ENCODE data around the gene SLC5A10.
"Not testable (repeated sequence)": the region's sequence is repeated elsewhere in the genome, so short reads cannot be mapped to it uniquely, and the experiment has no call there.

Gene SLC5A10

DNA sequence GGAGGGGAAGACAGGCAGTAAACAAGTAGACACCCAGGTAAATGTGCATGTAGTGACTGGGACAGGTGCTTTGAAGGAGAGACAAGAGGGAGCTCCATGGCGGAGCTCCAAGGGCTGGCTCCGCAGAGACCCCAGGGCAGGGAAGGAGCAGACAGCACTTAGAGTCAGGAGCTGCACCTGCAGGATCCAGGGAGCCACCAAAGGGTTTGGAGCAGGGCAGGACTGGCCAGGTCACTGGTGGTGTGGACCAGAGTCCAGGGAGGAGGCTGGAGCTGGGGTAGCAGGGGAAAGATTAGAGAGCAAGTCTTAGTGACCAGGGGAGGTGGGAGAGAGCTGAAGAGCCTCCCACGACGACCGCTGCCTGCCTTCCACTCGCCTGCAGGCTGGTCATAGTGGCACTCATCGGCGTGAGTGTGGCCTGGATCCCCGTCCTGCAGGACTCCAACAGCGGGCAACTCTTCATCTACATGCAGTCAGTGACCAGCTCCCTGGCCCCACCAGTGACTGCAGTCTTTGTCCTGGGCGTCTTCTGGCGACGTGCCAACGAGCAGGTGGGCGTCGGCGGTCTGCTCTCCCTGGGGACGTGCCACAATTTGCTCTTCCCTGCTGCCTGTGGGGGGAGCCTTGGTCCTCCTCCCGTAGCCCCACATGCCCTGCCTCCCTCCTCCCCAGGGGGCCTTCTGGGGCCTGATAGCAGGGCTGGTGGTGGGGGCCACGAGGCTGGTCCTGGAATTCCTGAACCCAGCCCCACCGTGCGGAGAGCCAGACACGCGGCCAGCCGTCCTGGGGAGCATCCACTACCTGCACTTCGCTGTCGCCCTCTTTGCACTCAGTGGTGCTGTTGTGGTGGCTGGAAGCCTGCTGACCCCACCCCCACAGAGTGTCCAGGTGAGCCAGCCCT, 67.3 kb downstream of the SLC5A10 start:
- Histone ChIP-seq H3K9me3 (ENCODE audit: low read length) (no peaks in the 10 kb centered on the region), H3K27ac (ENCODE audit: low read depth, low read length, poor library complexity, severe bottlenecking) (no peak overlapping the region), H3K4me3 (ENCODE audit: low read depth, low read length, poor library complexity, severe bottlenecking) (no peak overlapping the region), H3K79me2 (ENCODE audit: insufficient read depth, low read length) (no peaks in the 10 kb centered on the region), H3K36me3 (ENCODE audit: insufficient read depth, low read length) (peaks cover 36% of the 10 kb centered on the region), H3K27me3 (ENCODE audit: insufficient read depth, low read length) (no peaks in the 10 kb centered on the region), H3K4me2 (ENCODE audit: low read length) (no peak overlapping the region), H3K4me1 (ENCODE audit: insufficient read depth, low read length, severe bottlenecking) (peaks cover 1% of the 10 kb centered on the region), H3F3A (ENCODE audit: insufficient read depth, low read length) (no peaks in the 10 kb centered on the region), H3K9ac (ENCODE audit: low read length) (no peak overlapping the region), H3K9me2 (ENCODE audit: low read depth, low read length) (no peaks in the 10 kb centered on the region), H4K20me1 (ENCODE audit: insufficient read depth, low read length) (no peaks in the 10 kb centered on the region), H2AFZ (ENCODE audit: low read length) (no peak overlapping the region)
- TF ChIP-seq, protein P1, sequence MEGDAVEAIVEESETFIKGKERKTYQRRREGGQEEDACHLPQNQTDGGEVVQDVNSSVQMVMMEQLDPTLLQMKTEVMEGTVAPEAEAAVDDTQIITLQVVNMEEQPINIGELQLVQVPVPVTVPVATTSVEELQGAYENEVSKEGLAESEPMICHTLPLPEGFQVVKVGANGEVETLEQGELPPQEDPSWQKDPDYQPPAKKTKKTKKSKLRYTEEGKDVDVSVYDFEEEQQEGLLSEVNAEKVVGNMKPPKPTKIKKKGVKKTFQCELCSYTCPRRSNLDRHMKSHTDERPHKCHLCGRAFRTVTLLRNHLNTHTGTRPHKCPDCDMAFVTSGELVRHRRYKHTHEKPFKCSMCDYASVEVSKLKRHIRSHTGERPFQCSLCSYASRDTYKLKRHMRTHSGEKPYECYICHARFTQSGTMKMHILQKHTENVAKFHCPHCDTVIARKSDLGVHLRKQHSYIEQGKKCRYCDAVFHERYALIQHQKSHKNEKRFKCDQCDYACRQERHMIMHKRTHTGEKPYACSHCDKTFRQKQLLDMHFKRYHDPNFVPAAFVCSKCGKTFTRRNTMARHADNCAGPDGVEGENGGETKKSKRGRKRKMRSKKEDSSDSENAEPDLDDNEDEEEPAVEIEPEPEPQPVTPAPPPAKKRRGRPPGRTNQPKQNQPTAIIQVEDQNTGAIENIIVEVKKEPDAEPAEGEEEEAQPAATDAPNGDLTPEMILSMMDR (IDR thresholded peaks at IDR 0.05; ENCODE audit: low read length) = no peak
- TF ChIP-seq EZH2 (IDR thresholded peaks at IDR 0.05; ENCODE audit: borderline replicate concordance, low read length) = no peak

DNA sequence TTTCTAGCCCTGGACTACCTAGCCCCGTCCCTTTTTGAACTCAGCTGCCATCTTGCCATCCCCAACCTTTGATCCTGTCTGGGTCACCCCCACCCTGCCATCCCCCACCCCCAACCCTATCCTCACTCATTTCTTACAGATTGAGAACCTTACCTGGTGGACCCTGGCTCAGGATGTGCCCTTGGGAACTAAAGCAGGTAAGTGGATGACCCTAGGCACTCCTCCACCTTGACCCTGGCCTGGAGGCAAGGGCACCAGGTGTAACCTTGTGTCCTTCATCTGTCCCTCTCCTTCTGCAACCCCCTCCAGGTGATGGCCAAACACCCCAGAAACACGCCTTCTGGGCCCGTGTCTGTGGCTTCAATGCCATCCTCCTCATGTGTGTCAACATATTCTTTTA, 68.1 kb downstream of the SLC5A10 start:
- H3K4me2 ChIP-seq (ENCODE audit: low read length) = no peak overlapping the region
- H3K4me1 ChIP-seq (ENCODE audit: insufficient read depth, low read length, severe bottlenecking) = peaks cover 8% of the 10 kb centered on the region
- no peak overlapping the region for H3K27ac ChIP-seq (ENCODE audit: low read depth, low read length, poor library complexity, severe bottlenecking)
- no peaks in the 10 kb centered on the region for H3K9me2 ChIP-seq (ENCODE audit: low read depth, low read length)
- H3K27me3 ChIP-seq (ENCODE audit: insufficient read depth, low read length) = no peaks in the 10 kb centered on the region
- no peak overlapping the region for H3K4me3 ChIP-seq (ENCODE audit: low read depth, low read length, poor library complexity, severe bottlenecking)
- no peaks in the 10 kb centered on the region for H3F3A ChIP-seq (ENCODE audit: insufficient read depth, low read length)
- no peaks in the 10 kb centered on the region for H3K9me3 ChIP-seq (ENCODE audit: low read length)
- no peak overlapping the region for H2AFZ ChIP-seq (ENCODE audit: low read length)
- no peaks in the 10 kb centered on the region for H4K20me1 ChIP-seq (ENCODE audit: insufficient read depth, low read length)
- no peak overlapping the region for H3K9ac ChIP-seq (ENCODE audit: low read length)
- TF ChIP-seq, protein P1 (IDR thresholded peaks at IDR 0.05; ENCODE audit: low read length) = no peak
- no peak for TF ChIP-seq EZH2 (IDR thresholded peaks at IDR 0.05; ENCODE audit: borderline replicate concordance, low read length)
- no peaks in the 10 kb centered on the region for H3K79me2 ChIP-seq (ENCODE audit: insufficient read depth, low read length)
- peaks cover 40% of the 10 kb centered on the region for H3K36me3 ChIP-seq (ENCODE audit: insufficient read depth, low read length)

DNA sequence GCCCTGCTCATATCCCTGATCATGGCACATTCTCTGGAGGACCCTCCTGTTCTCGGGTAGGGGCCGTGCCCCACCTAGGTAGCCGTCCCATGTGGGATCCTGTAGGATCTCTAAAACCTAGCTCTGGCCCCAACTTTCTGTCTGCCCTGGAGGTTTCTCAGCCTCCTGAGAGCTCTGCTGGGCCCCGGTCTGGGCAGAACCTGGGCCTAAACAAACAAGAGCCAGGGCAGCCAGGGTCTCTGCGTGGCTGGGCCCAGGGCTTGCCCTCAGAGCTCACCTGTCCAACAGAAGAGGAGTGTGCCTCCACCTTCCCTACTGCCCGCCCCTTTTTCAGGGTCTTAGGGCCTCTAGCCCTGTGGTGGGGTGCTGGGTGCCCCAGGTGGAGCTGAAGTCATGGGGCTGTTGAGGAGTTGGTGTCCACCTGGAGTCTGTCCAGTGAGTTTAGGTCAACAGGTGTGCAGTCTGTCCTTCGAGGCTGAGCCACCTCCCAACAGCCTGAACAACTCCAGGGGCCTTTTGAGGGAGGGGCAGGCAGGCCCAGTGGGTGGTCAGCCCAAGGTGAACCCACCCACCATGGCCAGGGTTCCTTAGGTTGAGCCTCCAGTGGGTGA, 69.2 kb downstream of the SLC5A10 start:
- not testable (repeated sequence) for H4K20me1 ChIP-seq (ENCODE audit: insufficient read depth, low read length); H3F3A ChIP-seq (ENCODE audit: insufficient read depth, low read length); H3K9me2 ChIP-seq (ENCODE audit: low read depth, low read length); H3K9ac ChIP-seq (ENCODE audit: low read length); H3K4me3 ChIP-seq (ENCODE audit: low read depth, low read length, poor library complexity, severe bottlenecking); H3K4me2 ChIP-seq (ENCODE audit: low read length); H3K79me2 ChIP-seq (ENCODE audit: insufficient read depth, low read length); H3K9me3 ChIP-seq (ENCODE audit: low read length); H3K4me1 ChIP-seq (ENCODE audit: insufficient read depth, low read length, severe bottlenecking); H3K27ac ChIP-seq (ENCODE audit: low read depth, low read length, poor library complexity, severe bottlenecking); H2AFZ ChIP-seq (ENCODE audit: low read length); H3K27me3 ChIP-seq (ENCODE audit: insufficient read depth, low read length)
- H3K36me3 ChIP-seq (ENCODE audit: insufficient read depth, low read length) = peaks cover 40% of the 10 kb centered on the region
